Mesenchymal stem cell (in vitro differentiated cells and primary cell): ENCODE data around the gene DEF6.

Experiments used
- DNase-seq: peaks from one replicate; pipeline ENCODE4 v3.0.0-alpha.2; 2013
- H2AFZ ChIP-seq: one replicate; pipeline ENCODE4 v1.6.1; 2013; ENCODE audit warnings: low read depth, mild to moderate bottlenecking, control low read depth, inconsistent platforms, low read length, moderate library complexity
- H2AK5ac ChIP-seq: 2 replicates; pipeline ENCODE4 v1.6.1; 2013; ENCODE audit warnings: low read length, moderate library complexity, mild to moderate bottlenecking, inconsistent platforms; ENCODE audit not compliant: severe bottlenecking
- H2BK120ac ChIP-seq: one replicate; pipeline ENCODE4 v1.6.1; 2013; ENCODE audit warnings: low read depth, mild to moderate bottlenecking, inconsistent platforms, low read length, moderate library complexity
- H2BK12ac ChIP-seq, 2 experiments: one replicate each; pipeline ENCODE4 v1.6.1; 2013; ENCODE audit warnings: inconsistent platforms in 2 of 2, low read length in 2 of 2, mild to moderate bottlenecking in 2 of 2, moderate library complexity in 2 of 2, control low read depth in 1 of 2
- H2BK15ac ChIP-seq: one replicate; pipeline ENCODE4 v1.6.1; 2013; ENCODE audit warnings: mild to moderate bottlenecking, low read depth, inconsistent platforms; ENCODE audit not compliant: poor library complexity, severe bottlenecking
- H2BK5ac ChIP-seq: 2 replicates; pipeline ENCODE4 v1.6.1; 2013; ENCODE audit warnings: low read depth, mild to moderate bottlenecking, low read length, control low read depth, inconsistent platforms; ENCODE audit not compliant: poor library complexity, severe bottlenecking
- H3K14ac ChIP-seq, 2 experiments: one replicate each; pipeline ENCODE4 v1.6.1; 2013; ENCODE audit warnings: inconsistent platforms in 2 of 2, low read length in 2 of 2, control low read depth in 1 of 2, mild to moderate bottlenecking in 1 of 2, moderate library complexity in 1 of 2
- H3K18ac ChIP-seq, 2 experiments: one replicate each; pipeline ENCODE4 v1.6.1; 2013; ENCODE audit warnings: inconsistent platforms in 2 of 2, low read length in 2 of 2, control low read depth in 1 of 2, low read depth in 1 of 2, mild to moderate bottlenecking in 1 of 2
- H3K23ac ChIP-seq, 2 experiments: one replicate each; pipeline ENCODE4 v1.6.1; 2013; ENCODE audit warnings: inconsistent platforms in 2 of 2, low read length in 2 of 2, mild to moderate bottlenecking in 2 of 2, moderate library complexity in 2 of 2, control low read depth in 1 of 2
- H3K27ac ChIP-seq: 2 replicates; pipeline ENCODE4 v1.5.1; 2013; ENCODE audit warnings: mild to moderate bottlenecking, moderate library complexity, low read length, control low read depth, inconsistent platforms; ENCODE audit not compliant: poor library complexity, severe bottlenecking
- H3K27me3 ChIP-seq, 2 experiments: 2 replicates each; pipeline versions ENCODE4 v1.6.1 to v1.7.0; 2013; ENCODE audit warnings: low read length in 2 of 2, mild to moderate bottlenecking in 2 of 2, moderate library complexity in 2 of 2, control low read depth in 1 of 2, inconsistent platforms in 1 of 2; ENCODE audit not compliant: control insufficient read depth in 1 of 2, insufficient read depth in 1 of 2
- H3K36me3 ChIP-seq, 2 experiments: 2 replicates each; pipeline versions ENCODE4 v1.6.1 to v1.7.0; 2013; ENCODE audit warnings: low read length in 2 of 2, control low read depth in 1 of 2, inconsistent platforms in 1 of 2, low read depth in 1 of 2, mild to moderate bottlenecking in 1 of 2; ENCODE audit not compliant: insufficient read depth in 2 of 2, control insufficient read depth in 1 of 2
- H3K4ac ChIP-seq, 2 experiments: one replicate each; pipeline ENCODE4 v1.6.1; 2013; ENCODE audit warnings: inconsistent platforms in 2 of 2, low read length in 2 of 2, mild to moderate bottlenecking in 2 of 2, moderate library complexity in 2 of 2, control low read depth in 1 of 2, low read depth in 1 of 2
- H3K4me1 ChIP-seq: 2 replicates; pipeline ENCODE4 v1.6.1; 2013; ENCODE audit warnings: low read depth, low read length, control low read depth; ENCODE audit not compliant: control insufficient read depth, insufficient read depth
- H3K4me2 ChIP-seq: 2 replicates; pipeline ENCODE4 v1.6.1; 2013; ENCODE audit warnings: low read length, mild to moderate bottlenecking, inconsistent platforms; ENCODE audit not compliant: poor library complexity, severe bottlenecking
- H3K4me3 ChIP-seq, 2 experiments: 2 replicates each; pipeline versions ENCODE4 v1.5.1 to v1.7.0; 2013; ENCODE audit warnings: low read length in 2 of 2, mild to moderate bottlenecking in 2 of 2, control low read depth in 1 of 2, low read depth in 1 of 2; ENCODE audit not compliant: insufficient read depth in 1 of 2
- H3K79me1 ChIP-seq: replicated peaks from 2 replicates; pipeline ENCODE4 v1.6.1; 2013; ENCODE audit warnings: mild to moderate bottlenecking, control low read depth, low read length, inconsistent platforms; ENCODE audit not compliant: poor library complexity, severe bottlenecking
- H3K9ac ChIP-seq: 2 replicates; pipeline ENCODE4 v1.7.0; 2013; ENCODE audit warnings: mild to moderate bottlenecking, low read length, moderate library complexity
- H3K9me3 ChIP-seq: 2 replicates; pipeline ENCODE4 v1.7.0; 2013; ENCODE audit warnings: mild to moderate bottlenecking, low read length; ENCODE audit not compliant: control insufficient read depth
- H4K8ac ChIP-seq: one replicate; pipeline ENCODE4 v1.6.1; 2013; ENCODE audit warnings: inconsistent platforms, mild to moderate bottlenecking, low read length, moderate library complexity
- H4K91ac ChIP-seq: one replicate; pipeline ENCODE4 v1.6.1; 2013; ENCODE audit warnings: mild to moderate bottlenecking, low read length, inconsistent platforms
- WGBS: methylation state at CpG from one replicate; pipeline ENCODE4 v1.1.7; 2013; ENCODE audit warnings: mixed read lengths; 5-methylcytosine and 5-hydroxymethylcytosine counted together

DEF6 gene

DNA sequence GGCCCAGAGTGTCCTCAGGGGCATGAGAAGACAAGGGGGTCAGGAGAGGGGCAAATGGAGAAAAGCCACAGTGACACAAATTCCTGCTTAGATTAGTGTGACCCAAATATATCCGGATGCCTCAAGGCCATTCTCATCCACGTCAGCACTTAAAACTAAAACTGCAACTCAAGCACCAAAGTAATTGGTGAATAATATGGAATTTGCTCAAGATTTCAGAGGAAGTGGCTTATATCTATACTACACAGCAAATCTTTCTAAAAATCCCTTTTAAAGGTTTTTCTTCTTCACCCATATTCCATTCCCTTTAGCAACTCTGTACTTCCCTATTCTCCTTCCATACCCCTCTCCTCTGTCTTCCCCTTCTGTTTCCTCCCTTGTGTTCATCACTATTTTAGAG lies 15.2 kb downstream of the DEF6 start:
- H4K8ac ChIP-seq = no peak overlapping the region
- H2AK5ac ChIP-seq = no peak overlapping the region
- H3K27ac ChIP-seq = no peak overlapping the region
- no peak overlapping the region for H3K9ac ChIP-seq
- H2BK12ac ChIP-seq = no peak overlapping the region
- no peak overlapping the region for H2AFZ ChIP-seq
- H3K79me1 ChIP-seq = no peaks in the 10 kb centered on the region
- H2BK15ac ChIP-seq = no peak overlapping the region
- H3K27me3 ChIP-seq = peaks cover 10 to 65% of the 10 kb centered on the region in 2 experiments
- H3K18ac ChIP-seq = no peak overlapping the region
- H3K23ac ChIP-seq = no peak overlapping the region
- H3K14ac ChIP-seq = no peak overlapping the region
- no CpG with 5 or more reads among the region's 2 CpGs for WGBS
- DNase-seq = no peak
- peaks cover 0 to 3% of the 10 kb centered on the region in 2 experiments for H3K36me3 ChIP-seq
- H4K91ac ChIP-seq = no peak overlapping the region
- H3K4me2 ChIP-seq = no peak overlapping the region
- H2BK5ac ChIP-seq = no peak overlapping the region
- no peak overlapping the region for H3K4ac ChIP-seq
- H2BK120ac ChIP-seq = no peak overlapping the region
- H3K9me3 ChIP-seq = peaks cover 6% of the 10 kb centered on the region
- no peak overlapping the region for H3K4me3 ChIP-seq
- H3K4me1 ChIP-seq = peaks cover 4% of the 10 kb centered on the region

DNA sequence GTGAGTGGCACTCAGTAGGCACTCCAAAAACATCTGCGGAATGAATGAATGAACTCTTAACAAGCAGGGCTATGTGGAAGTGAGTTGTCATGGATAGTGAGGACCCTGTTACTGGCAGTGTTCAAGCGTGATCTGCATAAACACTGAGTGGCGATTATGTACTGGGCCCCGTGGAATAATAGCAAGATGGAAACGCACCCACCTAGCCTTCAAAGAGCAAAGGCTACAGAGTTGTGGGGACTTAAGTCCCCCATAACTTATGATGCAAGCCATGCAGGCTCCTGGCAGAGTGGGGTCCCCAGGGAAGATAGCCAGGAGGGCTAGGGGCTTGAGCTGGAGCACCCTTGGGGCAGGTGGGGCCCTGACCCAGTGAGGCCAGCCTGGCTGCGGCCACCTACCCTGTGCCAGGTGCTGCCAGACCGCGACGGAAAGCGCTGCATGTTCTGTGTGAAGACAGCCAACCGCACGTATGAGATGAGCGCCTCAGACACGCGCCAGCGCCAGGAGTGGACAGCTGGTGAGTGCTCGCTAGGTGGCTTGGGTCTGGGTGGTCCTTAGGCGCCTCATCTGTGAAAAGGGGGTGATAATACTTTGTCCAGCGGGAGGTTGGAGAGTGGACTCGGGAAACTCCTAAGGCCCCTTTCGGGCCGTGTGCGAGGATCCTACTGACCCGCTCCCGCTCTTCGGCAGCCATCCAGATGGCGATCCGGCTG lies 20.0 kb downstream of the DEF6 start:
- H2BK12ac ChIP-seq = peak overlapping the region in 1 of 2 experiments; percentile 6
- H3K36me3 ChIP-seq = peaks cover 0 to 7% of the 10 kb centered on the region in 2 experiments
- H4K91ac ChIP-seq = peak overlapping the region; percentile 72
- H2BK5ac ChIP-seq = no peak overlapping the region
- no peak overlapping the region for H2BK120ac ChIP-seq
- H3K18ac ChIP-seq = peak overlapping the region; percentile 28 to 67
- H3K4me1 ChIP-seq = peaks cover 13% of the 10 kb centered on the region
- peak overlapping the region; percentile 23 for H2BK15ac ChIP-seq
- H3K27me3 ChIP-seq = peaks cover 6 to 42% of the 10 kb centered on the region in 2 experiments
- peak overlapping the region; percentile 56 for H3K9ac ChIP-seq
- no peaks in the 10 kb centered on the region for H3K79me1 ChIP-seq
- peak overlapping the region; percentile 46 for H2AFZ ChIP-seq
- peak overlapping the region; percentile 65 to 83 for H3K4me3 ChIP-seq
- 23% methylated on average over 28 of the region's 28 CpGs for WGBS
- H3K27ac ChIP-seq = no peak overlapping the region
- H3K4ac ChIP-seq = peak overlapping the region; percentile 6 to 44
- H3K14ac ChIP-seq = peak overlapping the region in 1 of 2 experiments; percentile 19
- no peak overlapping the region for H2AK5ac ChIP-seq
- H3K9me3 ChIP-seq = peaks cover 6% of the 10 kb centered on the region
- DNase-seq = no peak
- peak overlapping the region; percentile 91 for H3K4me2 ChIP-seq
- peak overlapping the region; percentile 69 for H4K8ac ChIP-seq
- peak overlapping the region in 1 of 2 experiments; percentile 46 for H3K23ac ChIP-seq

DNA sequence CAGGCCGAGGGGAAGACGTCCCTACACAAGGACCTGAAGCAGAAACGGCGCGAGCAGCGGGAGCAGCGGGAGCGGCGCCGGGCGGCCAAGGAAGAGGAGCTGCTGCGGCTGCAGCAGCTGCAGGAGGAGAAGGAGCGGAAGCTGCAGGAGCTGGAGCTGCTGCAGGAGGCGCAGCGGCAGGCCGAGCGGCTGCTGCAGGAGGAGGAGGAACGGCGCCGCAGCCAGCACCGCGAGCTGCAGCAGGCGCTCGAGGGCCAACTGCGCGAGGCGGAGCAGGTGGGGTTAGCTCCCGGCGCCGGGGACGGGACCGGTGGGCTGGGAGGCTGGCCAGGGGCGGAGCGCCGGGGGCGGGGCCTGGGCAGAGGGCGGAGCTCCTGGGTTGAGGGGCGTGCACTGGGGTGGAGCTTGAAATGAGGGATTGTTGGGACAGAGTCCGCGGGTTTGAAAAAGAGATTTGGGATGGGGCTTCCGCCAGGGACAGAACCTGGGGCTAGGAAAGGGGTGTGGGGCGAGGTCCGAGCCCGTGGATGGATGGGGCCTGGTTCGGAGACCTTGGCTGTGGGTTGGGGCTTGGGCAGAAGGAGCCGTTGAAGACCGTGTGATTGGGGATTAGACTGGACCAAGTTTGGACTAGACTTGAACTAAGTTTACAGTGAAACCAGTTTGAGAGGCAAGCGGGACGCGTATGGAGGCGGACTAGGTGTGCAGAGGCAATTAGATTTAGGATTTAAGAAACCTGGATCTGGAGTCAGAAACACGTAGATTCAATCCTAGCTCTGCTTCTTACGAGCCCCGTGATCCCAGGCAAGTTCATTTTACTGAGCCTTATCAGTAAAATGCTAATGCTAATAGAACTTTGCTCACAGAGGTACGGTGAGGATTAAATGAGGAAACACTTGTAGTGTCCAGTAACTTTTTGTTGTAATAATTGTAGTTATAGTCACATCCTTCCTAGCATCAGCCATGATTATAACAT lies 20.9 kb downstream of the DEF6 start:
- H3K9me3 ChIP-seq = peaks cover 6% of the 10 kb centered on the region
- no peak overlapping the region for H3K27ac ChIP-seq
- DNase-seq = peak; percentile 79
- peaks cover 0 to 7% of the 10 kb centered on the region in 2 experiments for H3K36me3 ChIP-seq
- peak overlapping the region; percentile 65 for H3K9ac ChIP-seq
- peak overlapping the region in 1 of 2 experiments; percentile 74 for H3K14ac ChIP-seq
- no peak overlapping the region for H4K91ac ChIP-seq
- no peaks in the 10 kb centered on the region for H3K79me1 ChIP-seq
- WGBS = 12% methylated on average over 54 of the region's 55 CpGs
- H3K18ac ChIP-seq = peak overlapping the region; percentile 41 to 82
- peak overlapping the region; percentile 83 for H2AFZ ChIP-seq
- H2BK15ac ChIP-seq = no peak overlapping the region
- peaks cover 13% of the 10 kb centered on the region for H3K4me1 ChIP-seq
- peak overlapping the region; percentile 91 for H3K4me2 ChIP-seq
- peak overlapping the region in 1 of 2 experiments; percentile 6 for H2BK12ac ChIP-seq
- H3K23ac ChIP-seq = peak overlapping the region in 1 of 2 experiments; percentile 46
- H2BK120ac ChIP-seq = no peak overlapping the region
- H3K4me3 ChIP-seq = peak overlapping the region; percentile 65 to 83
- peaks cover 6 to 41% of the 10 kb centered on the region in 2 experiments for H3K27me3 ChIP-seq
- H3K4ac ChIP-seq = no peak overlapping the region
- H2BK5ac ChIP-seq = no peak overlapping the region
- peak overlapping the region; percentile 77 for H4K8ac ChIP-seq
- no peak overlapping the region for H2AK5ac ChIP-seq
